Retinal pigment epithelial cell (primary cell): ENCODE data around the gene SEMA3D.

Experiments used
- DNase-seq: peaks from one replicate; pipeline ENCODE4 v3.0.0-alpha.2; 2010; ENCODE audit warnings: low read depth
- H3K4me3 ChIP-seq: 2 replicates; pipeline ENCODE4 v1.5.1; 2011; ENCODE audit warnings: mild to moderate bottlenecking, low read length, control low read depth, moderate library complexity
- TF ChIP-seq, protein P1 (sequence below): conservative IDR thresholded peaks from 2 replicates; pipeline ENCODE4 v1.5.1; 2011; ENCODE audit warnings: low read depth, low read length, control low read depth, inconsistent platforms

Gene SEMA3D

DNA sequence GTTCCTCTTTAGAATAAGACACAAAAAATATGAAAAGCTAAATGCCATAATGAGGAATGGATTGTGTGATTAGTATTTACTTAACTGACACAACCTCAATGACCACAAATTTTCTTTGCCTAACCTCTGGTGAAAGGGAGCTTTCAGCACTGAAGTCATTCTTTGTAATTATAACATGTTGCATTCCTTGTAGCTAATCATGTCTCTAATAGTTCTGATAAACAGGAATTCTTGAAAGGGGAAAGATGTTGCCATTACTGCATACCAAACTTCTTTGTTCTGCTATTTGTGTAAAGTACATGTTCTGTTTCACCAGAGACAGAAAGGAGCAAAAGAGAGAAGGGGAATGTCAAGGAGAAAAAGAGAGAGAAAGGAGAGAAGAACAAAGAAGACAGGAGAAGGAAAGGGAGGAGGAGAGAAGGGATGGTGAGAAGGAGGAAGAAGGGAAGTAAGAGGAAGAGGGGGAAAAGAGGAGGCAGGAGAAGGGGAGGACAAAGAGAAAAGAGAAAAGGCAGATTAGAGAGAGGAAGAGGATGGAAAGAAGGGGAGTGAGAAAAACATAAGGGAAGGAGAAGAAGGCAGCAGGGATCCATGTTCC is 120.9 kb downstream of the SEMA3D start:
- DNase-seq, result peak; percentile 52
- TF ChIP-seq, protein P1, sequence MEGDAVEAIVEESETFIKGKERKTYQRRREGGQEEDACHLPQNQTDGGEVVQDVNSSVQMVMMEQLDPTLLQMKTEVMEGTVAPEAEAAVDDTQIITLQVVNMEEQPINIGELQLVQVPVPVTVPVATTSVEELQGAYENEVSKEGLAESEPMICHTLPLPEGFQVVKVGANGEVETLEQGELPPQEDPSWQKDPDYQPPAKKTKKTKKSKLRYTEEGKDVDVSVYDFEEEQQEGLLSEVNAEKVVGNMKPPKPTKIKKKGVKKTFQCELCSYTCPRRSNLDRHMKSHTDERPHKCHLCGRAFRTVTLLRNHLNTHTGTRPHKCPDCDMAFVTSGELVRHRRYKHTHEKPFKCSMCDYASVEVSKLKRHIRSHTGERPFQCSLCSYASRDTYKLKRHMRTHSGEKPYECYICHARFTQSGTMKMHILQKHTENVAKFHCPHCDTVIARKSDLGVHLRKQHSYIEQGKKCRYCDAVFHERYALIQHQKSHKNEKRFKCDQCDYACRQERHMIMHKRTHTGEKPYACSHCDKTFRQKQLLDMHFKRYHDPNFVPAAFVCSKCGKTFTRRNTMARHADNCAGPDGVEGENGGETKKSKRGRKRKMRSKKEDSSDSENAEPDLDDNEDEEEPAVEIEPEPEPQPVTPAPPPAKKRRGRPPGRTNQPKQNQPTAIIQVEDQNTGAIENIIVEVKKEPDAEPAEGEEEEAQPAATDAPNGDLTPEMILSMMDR, result no peak
- no peak overlapping the region for H3K4me3 ChIP-seq

GRCh38 chr7:85065306-85065705 is 121.5 kb downstream of the SEMA3D start:
- no peak overlapping the region for H3K4me3 ChIP-seq
- no peak for DNase-seq
- TF ChIP-seq, protein P1, result no peak

- no peak for DNase-seq
- H3K4me3 ChIP-seq, result no peak overlapping the region
- TF ChIP-seq, protein P1, result no peak
These were observed 124.2 kb downstream of the SEMA3D start for GRCh38 chr7:85062651-85063050.

- no peak overlapping the region for H3K4me3 ChIP-seq
- DNase-seq, result no peak
- TF ChIP-seq, protein P1, result no peak
These were observed 125.4 kb downstream of the SEMA3D start for GRCh38 chr7:85061456-85061855.

DNA sequence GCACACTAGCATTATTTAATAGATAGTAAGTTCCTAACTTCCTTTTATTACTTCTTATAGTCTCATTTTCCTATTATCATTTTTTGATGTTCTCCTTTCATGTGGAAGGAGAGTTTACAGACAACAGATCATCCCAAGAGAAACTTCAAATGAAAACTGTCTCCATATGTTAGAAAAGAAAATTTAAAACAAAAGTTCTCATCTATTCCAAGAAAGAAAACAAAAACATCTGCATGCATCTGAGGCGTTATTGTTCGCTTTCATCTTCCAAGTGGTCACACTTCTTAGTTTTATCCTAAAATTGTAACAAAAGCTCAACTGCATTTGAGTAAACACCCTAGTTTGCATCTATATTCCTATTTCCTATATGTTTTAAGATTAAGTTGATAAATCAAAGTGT is 126.2 kb downstream of the SEMA3D start:
- no peak for DNase-seq
- TF ChIP-seq, protein P1, result no peak
- H3K4me3 ChIP-seq, result no peak overlapping the region

DNA sequence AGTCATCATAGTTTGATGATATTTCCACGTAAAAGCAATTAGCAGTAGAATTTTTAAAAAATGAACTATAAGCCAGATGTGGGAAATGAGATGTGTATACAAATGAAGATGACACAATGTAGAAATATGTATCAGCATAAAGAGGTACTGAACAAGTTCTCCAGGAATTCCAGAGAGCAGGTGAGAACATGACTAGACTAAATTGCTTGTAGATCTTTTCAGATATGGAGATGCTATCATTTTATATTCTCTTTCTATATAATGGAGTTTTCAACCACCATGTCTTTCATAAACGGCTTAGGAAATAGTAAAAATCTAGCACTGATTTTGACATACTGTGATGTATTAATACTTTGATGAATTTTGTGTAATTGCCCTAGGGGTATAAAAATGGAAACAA is 130.9 kb downstream of the SEMA3D start:
- H3K4me3 ChIP-seq, result no peak overlapping the region
- no peak for DNase-seq
- TF ChIP-seq, protein P1, result no peak

DNA sequence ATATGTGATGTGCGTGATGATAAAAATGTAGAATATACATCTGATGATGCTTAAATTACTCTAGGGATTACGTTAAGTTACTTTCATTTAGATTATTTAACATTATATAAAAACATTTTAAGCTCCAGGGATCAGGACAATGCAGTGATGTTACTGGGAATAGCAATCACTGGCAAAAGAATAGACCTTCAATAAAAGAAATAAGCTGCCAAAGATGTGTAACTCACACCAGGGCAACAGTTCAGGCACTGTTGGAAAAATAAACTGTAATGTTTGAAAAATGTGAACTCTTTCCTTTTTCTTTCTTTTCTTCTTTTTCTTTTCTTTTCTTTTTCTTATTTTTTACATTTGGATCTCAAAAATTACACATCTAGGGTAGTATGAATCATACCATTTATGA is 131.7 kb downstream of the SEMA3D start:
- TF ChIP-seq, protein P1, result no peak
- no peak overlapping the region for H3K4me3 ChIP-seq
- DNase-seq, result no peak
